Measurements from ENCODE around the gene CFAP410. TPM values are rescaled to one million over a fixed set of nuclear protein-coding genes. Genes with fewer than 3 reads are reported as not detected.

CFAP410 gene
- total and polyA plus RNA-seq, 11 donors, result 10.4 to 31.6 (median 16.4) TPM

GRCh38 chr21:44357064-44357837 lies 18.1 kb upstream of the CFAP410 start:
- Histone ChIP-seq H3K36me3 (peaks cover 0 to 13% (median 0%) of the 10 kb centered on the region in 9 donors), H3K4me1 (peaks cover 0 to 47% (median 0%) of the 10 kb centered on the region in 12 donors), H3K27ac (no peak overlapping the region), H3K9me3 (no peaks in the 10 kb centered on the region), H3K27me3 (peaks cover 0 to 8% (median 0%) of the 10 kb centered on the region in 9 donors), H3K4me3 (no peak overlapping the region)
- intact Hi-C loops (cut with DNase I), result no loop called here
- 70 to 88% (median 75%) methylated on average over 13 to 21 of the region's 21 CpGs for WGBS, 4 donors
- ATAC-seq (no peak), DNase-seq (peak in 1 of 5 donors; percentile 43)
- TF ChIP-seq POLR2A (IDR thresholded peaks at IDR 0.05) (no peak), CTCF (IDR thresholded peaks at IDR 0.05) (no peak)

GRCh38 chr21:44356636-44357035 lies 17.4 kb upstream of the CFAP410 start:
- Histone ChIP-seq H3K36me3 (peaks cover 0 to 13% (median 0%) of the 10 kb centered on the region in 9 donors), H3K9me3 (no peaks in the 10 kb centered on the region), H3K27ac (peak overlapping the region in 1 of 12 donors; percentile 61), H3K27me3 (peaks cover 0 to 14% (median 4%) of the 10 kb centered on the region in 9 donors), H3K4me3 (no peak overlapping the region), H3K4me1 (peaks cover 0 to 53% (median 0%) of the 10 kb centered on the region in 12 donors)
- intact Hi-C loops (cut with DNase I), result no loop called here
- TF ChIP-seq POLR2A (IDR thresholded peaks at IDR 0.05), result no peak
- TF ChIP-seq CTCF (IDR thresholded peaks at IDR 0.05), result no peak
- 81 to 91% (median 91%) methylated on average over 6 of the region's 6 CpGs for WGBS, 4 donors
- no peak for DNase-seq
- ATAC-seq, result no peak

DNA sequence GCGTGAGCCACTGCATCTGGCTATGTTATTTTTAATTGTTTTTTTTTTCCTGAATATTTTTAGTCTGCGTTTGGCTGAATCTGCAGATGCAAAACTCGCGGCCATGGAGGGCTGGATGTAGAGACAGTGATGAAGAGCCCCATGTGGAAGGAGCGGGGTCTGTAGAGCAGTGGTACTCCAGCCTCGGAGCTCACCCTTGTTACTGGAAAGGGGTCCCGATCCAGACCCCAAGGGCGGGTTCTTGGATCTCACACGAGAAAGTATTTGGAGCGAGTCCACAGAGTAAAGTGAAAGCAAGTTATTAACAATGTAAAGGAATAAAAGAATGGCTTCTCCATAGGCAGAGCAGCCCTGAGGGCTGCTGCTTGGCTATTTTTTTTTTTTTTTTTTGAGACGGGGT lies 17.0 kb upstream of the CFAP410 start:
- H3K27ac ChIP-seq, result peak overlapping the region in 1 of 12 donors; percentile 61
- peaks cover 0 to 19% (median 6%) of the 10 kb centered on the region in 9 donors for H3K27me3 ChIP-seq
- no peaks in the 10 kb centered on the region for H3K9me3 ChIP-seq
- ATAC-seq, result no peak
- TF ChIP-seq CTCF (IDR thresholded peaks at IDR 0.05) (no peak), POLR2A (IDR thresholded peaks at IDR 0.05) (no peak)
- intact Hi-C loops (cut with DNase I), result no loop called here
- no peak for DNase-seq
- peaks cover 0 to 13% (median 0%) of the 10 kb centered on the region in 9 donors for H3K36me3 ChIP-seq
- WGBS, 4 donors, result 84 to 89% (median 88%) methylated on average over 11 of the region's 11 CpGs
- H3K4me3 ChIP-seq, result no peak overlapping the region
- H3K4me1 ChIP-seq, result peaks cover 0 to 58% (median 0%) of the 10 kb centered on the region in 12 donors

All from heart left ventricle (tissue), 16 donors.